Mesenchymal stem cell (in vitro differentiated cells and primary cell): ENCODE data around the gene NLRP1.

ENCODE experiments used
- DNase-seq: peaks from one replicate; pipeline ENCODE4 v3.0.0-alpha.2; 2013
- H2AFZ ChIP-seq: one replicate; pipeline ENCODE4 v1.6.1; 2013; ENCODE audit warnings: low read depth, mild to moderate bottlenecking, control low read depth, inconsistent platforms, low read length, moderate library complexity
- H2AK5ac ChIP-seq: 2 replicates; pipeline ENCODE4 v1.6.1; 2013; ENCODE audit warnings: low read length, moderate library complexity, mild to moderate bottlenecking, inconsistent platforms; ENCODE audit not compliant: severe bottlenecking
- H2BK120ac ChIP-seq: one replicate; pipeline ENCODE4 v1.6.1; 2013; ENCODE audit warnings: low read depth, mild to moderate bottlenecking, inconsistent platforms, low read length, moderate library complexity
- H2BK12ac ChIP-seq, 2 experiments: one replicate each; pipeline ENCODE4 v1.6.1; 2013; ENCODE audit warnings: inconsistent platforms in 2 of 2, low read length in 2 of 2, mild to moderate bottlenecking in 2 of 2, moderate library complexity in 2 of 2, control low read depth in 1 of 2
- H2BK15ac ChIP-seq: one replicate; pipeline ENCODE4 v1.6.1; 2013; ENCODE audit warnings: mild to moderate bottlenecking, low read depth, inconsistent platforms; ENCODE audit not compliant: poor library complexity, severe bottlenecking
- H2BK5ac ChIP-seq: 2 replicates; pipeline ENCODE4 v1.6.1; 2013; ENCODE audit warnings: low read depth, mild to moderate bottlenecking, low read length, control low read depth, inconsistent platforms; ENCODE audit not compliant: poor library complexity, severe bottlenecking
- H3K14ac ChIP-seq, 2 experiments: one replicate each; pipeline ENCODE4 v1.6.1; 2013; ENCODE audit warnings: inconsistent platforms in 2 of 2, low read length in 2 of 2, control low read depth in 1 of 2, mild to moderate bottlenecking in 1 of 2, moderate library complexity in 1 of 2
- H3K18ac ChIP-seq, 2 experiments: one replicate each; pipeline ENCODE4 v1.6.1; 2013; ENCODE audit warnings: inconsistent platforms in 2 of 2, low read length in 2 of 2, control low read depth in 1 of 2, low read depth in 1 of 2, mild to moderate bottlenecking in 1 of 2
- H3K23ac ChIP-seq, 2 experiments: one replicate each; pipeline ENCODE4 v1.6.1; 2013; ENCODE audit warnings: inconsistent platforms in 2 of 2, low read length in 2 of 2, mild to moderate bottlenecking in 2 of 2, moderate library complexity in 2 of 2, control low read depth in 1 of 2
- H3K27ac ChIP-seq: 2 replicates; pipeline ENCODE4 v1.5.1; 2013; ENCODE audit warnings: mild to moderate bottlenecking, moderate library complexity, low read length, control low read depth, inconsistent platforms; ENCODE audit not compliant: poor library complexity, severe bottlenecking
- H3K27me3 ChIP-seq, 2 experiments: 2 replicates each; pipeline versions ENCODE4 v1.6.1 to v1.7.0; 2013; ENCODE audit warnings: low read length in 2 of 2, mild to moderate bottlenecking in 2 of 2, moderate library complexity in 2 of 2, control low read depth in 1 of 2, inconsistent platforms in 1 of 2; ENCODE audit not compliant: control insufficient read depth in 1 of 2, insufficient read depth in 1 of 2
- H3K36me3 ChIP-seq, 2 experiments: 2 replicates each; pipeline versions ENCODE4 v1.6.1 to v1.7.0; 2013; ENCODE audit warnings: low read length in 2 of 2, control low read depth in 1 of 2, inconsistent platforms in 1 of 2, low read depth in 1 of 2, mild to moderate bottlenecking in 1 of 2; ENCODE audit not compliant: insufficient read depth in 2 of 2, control insufficient read depth in 1 of 2
- H3K4ac ChIP-seq, 2 experiments: one replicate each; pipeline ENCODE4 v1.6.1; 2013; ENCODE audit warnings: inconsistent platforms in 2 of 2, low read length in 2 of 2, mild to moderate bottlenecking in 2 of 2, moderate library complexity in 2 of 2, control low read depth in 1 of 2, low read depth in 1 of 2
- H3K4me1 ChIP-seq: 2 replicates; pipeline ENCODE4 v1.6.1; 2013; ENCODE audit warnings: low read depth, low read length, control low read depth; ENCODE audit not compliant: control insufficient read depth, insufficient read depth
- H3K4me2 ChIP-seq: 2 replicates; pipeline ENCODE4 v1.6.1; 2013; ENCODE audit warnings: low read length, mild to moderate bottlenecking, inconsistent platforms; ENCODE audit not compliant: poor library complexity, severe bottlenecking
- H3K4me3 ChIP-seq, 2 experiments: 2 replicates each; pipeline versions ENCODE4 v1.5.1 to v1.7.0; 2013; ENCODE audit warnings: low read length in 2 of 2, mild to moderate bottlenecking in 2 of 2, control low read depth in 1 of 2, low read depth in 1 of 2; ENCODE audit not compliant: insufficient read depth in 1 of 2
- H3K79me1 ChIP-seq: replicated peaks from 2 replicates; pipeline ENCODE4 v1.6.1; 2013; ENCODE audit warnings: mild to moderate bottlenecking, control low read depth, low read length, inconsistent platforms; ENCODE audit not compliant: poor library complexity, severe bottlenecking
- H3K9ac ChIP-seq: 2 replicates; pipeline ENCODE4 v1.7.0; 2013; ENCODE audit warnings: mild to moderate bottlenecking, low read length, moderate library complexity
- H3K9me3 ChIP-seq: 2 replicates; pipeline ENCODE4 v1.7.0; 2013; ENCODE audit warnings: mild to moderate bottlenecking, low read length; ENCODE audit not compliant: control insufficient read depth
- H4K8ac ChIP-seq: one replicate; pipeline ENCODE4 v1.6.1; 2013; ENCODE audit warnings: inconsistent platforms, mild to moderate bottlenecking, low read length, moderate library complexity
- H4K91ac ChIP-seq: one replicate; pipeline ENCODE4 v1.6.1; 2013; ENCODE audit warnings: mild to moderate bottlenecking, low read length, inconsistent platforms
- WGBS: methylation state at CpG from one replicate; pipeline ENCODE4 v1.1.7; 2013; ENCODE audit warnings: mixed read lengths; 5-methylcytosine and 5-hydroxymethylcytosine counted together

The NLRP1 gene

GRCh38 chr17:5530265-5531084 is 53.8 kb downstream of the NLRP1 start:
- no peak for DNase-seq
- Histone ChIP-seq H2BK5ac (no peak overlapping the region), H2AK5ac (peak overlapping the region; percentile 7), H2AFZ (no peak overlapping the region), H4K8ac (no peak overlapping the region), H2BK12ac (no peak overlapping the region), H3K9ac (no peak overlapping the region), H2BK15ac (no peak overlapping the region), H3K14ac (no peak overlapping the region), H3K9me3 (no peaks in the 10 kb centered on the region), H4K91ac (no peak overlapping the region), H3K18ac (no peak overlapping the region), H3K4me1 (peaks cover 30% of the 10 kb centered on the region), H2BK120ac (no peak overlapping the region), H3K27me3 (no peaks in the 10 kb centered on the region), H3K23ac (no peak overlapping the region), H3K79me1 (no peaks in the 10 kb centered on the region), H3K4me2 (no peak overlapping the region), H3K4me3 (no peak overlapping the region), H3K4ac (no peak overlapping the region), H3K36me3 (peaks cover 0 to 66% of the 10 kb centered on the region in 2 experiments), H3K27ac (no peak overlapping the region)
- WGBS: 91% methylated on average over 11 of the region's 12 CpGs

DNA sequence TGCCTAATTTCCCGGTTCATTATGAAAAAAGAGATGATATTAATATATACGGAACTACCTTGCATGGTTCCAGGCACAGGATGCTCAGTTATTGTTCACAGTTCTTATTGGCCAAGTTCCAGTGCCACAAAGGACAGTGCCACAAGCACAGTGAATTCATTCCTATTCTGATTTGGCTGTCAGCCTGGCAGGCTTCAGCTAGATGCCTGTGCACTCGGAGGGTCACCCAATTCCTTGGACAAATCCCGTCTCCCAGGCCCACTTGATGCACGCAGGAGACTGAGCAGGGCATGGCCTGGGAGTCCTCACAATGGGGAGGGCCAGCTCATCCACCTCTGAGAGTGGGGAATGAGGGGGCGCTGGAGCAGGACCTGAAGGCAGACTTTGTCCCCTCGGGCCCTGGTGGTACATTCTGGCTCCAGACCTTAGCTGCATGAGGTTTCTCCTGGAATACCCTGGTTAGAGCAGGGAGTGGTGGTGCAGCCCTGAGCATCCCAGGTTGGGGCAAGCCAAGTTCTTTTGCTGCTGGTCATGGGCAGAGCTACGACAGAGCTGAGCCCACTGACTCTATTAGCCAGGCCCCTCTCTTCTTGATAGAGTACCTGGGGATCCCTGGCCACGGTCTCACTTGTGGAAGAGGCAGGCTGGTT is 56.6 kb downstream of the NLRP1 start:
- Histone ChIP-seq H3K4me3 (no peak overlapping the region), H3K18ac (peak overlapping the region; percentile 64 to 91), H3K4me2 (no peak overlapping the region), H3K9me3 (no peaks in the 10 kb centered on the region), H2AFZ (no peak overlapping the region), H4K91ac (peak overlapping the region; percentile 79), H3K9ac (peak overlapping the region; percentile 70), H3K79me1 (no peaks in the 10 kb centered on the region), H2BK5ac (peak overlapping the region; percentile 85), H2BK15ac (peak overlapping the region; percentile 60), H3K27ac (peak overlapping the region; percentile 96), H3K36me3 (peaks cover 0 to 78% of the 10 kb centered on the region in 2 experiments), H2AK5ac (peak overlapping the region; percentile 55), H2BK12ac (peak overlapping the region; percentile 20 to 94), H3K23ac (no peak overlapping the region), H2BK120ac (peak overlapping the region; percentile 35), H3K4ac (peak overlapping the region in 1 of 2 experiments; percentile 14), H3K27me3 (no peaks in the 10 kb centered on the region), H3K4me1 (peaks cover 19% of the 10 kb centered on the region), H3K14ac (peak overlapping the region in 1 of 2 experiments; percentile 56), H4K8ac (peak overlapping the region; percentile 59)
- 98% methylated on average over 8 of the region's 9 CpGs for WGBS
- no peak for DNase-seq

DNA sequence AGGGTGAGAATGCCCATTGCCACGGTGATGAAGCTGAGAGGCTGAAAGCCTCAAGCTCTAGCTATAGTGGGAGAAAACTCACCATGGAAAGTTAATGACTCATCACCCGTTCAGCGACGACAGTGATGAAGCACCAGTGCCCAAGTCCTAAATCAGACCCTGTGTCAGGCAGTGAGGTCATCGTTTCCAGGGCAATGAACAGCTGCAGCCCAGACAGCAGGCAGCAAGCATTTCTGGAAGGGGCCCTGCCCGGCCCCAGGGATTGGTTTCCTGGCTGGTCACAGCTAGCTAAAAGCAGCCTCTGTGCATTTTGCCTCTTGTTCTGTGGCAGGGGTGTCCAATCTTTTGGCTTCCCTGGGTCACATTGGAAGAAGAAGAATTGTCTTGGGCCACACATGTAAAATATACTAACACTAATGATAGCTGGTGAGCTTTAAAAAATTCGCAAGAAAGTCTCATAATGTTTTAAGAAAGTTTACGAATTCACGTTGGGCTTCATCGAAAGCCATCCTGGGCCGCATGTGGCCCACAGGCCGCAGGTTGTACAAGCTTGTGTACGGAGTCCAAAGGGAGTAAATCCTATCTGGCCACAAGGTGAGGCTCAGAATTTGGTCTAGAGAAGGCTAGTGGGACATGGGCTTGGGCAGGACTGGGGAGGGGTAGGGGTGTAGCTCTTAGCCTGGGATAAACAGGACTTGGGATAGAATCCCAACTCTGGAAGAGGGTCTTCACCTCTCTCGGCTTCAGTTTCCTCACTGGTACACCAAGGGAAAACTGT is 57.3 kb downstream of the NLRP1 start:
- peak overlapping the region; percentile 87 for H4K8ac ChIP-seq
- peak overlapping the region; percentile 70 for H3K9ac ChIP-seq
- H3K18ac ChIP-seq: peak overlapping the region; percentile 81 to 91
- peak overlapping the region; percentile 96 for H3K27ac ChIP-seq
- H2AFZ ChIP-seq: no peak overlapping the region
- no peaks in the 10 kb centered on the region for H3K27me3 ChIP-seq
- peaks cover 0 to 75% of the 10 kb centered on the region in 2 experiments for H3K36me3 ChIP-seq
- H4K91ac ChIP-seq: peak overlapping the region; percentile 84
- no peak overlapping the region for H3K23ac ChIP-seq
- WGBS: 44% methylated on average over 14 of the region's 14 CpGs
- H3K9me3 ChIP-seq: no peaks in the 10 kb centered on the region
- peak; percentile 99 for DNase-seq
- H2BK15ac ChIP-seq: peak overlapping the region; percentile 39
- H2BK12ac ChIP-seq: peak overlapping the region; percentile 94 to 99
- peaks cover 18% of the 10 kb centered on the region for H3K4me1 ChIP-seq
- H3K14ac ChIP-seq: peak overlapping the region in 1 of 2 experiments; percentile 44
- no peak overlapping the region for H3K4me2 ChIP-seq
- H2AK5ac ChIP-seq: peak overlapping the region; percentile 55
- peak overlapping the region; percentile 85 for H2BK5ac ChIP-seq
- H2BK120ac ChIP-seq: peak overlapping the region; percentile 35
- H3K79me1 ChIP-seq: no peaks in the 10 kb centered on the region
- H3K4ac ChIP-seq: peak overlapping the region; percentile 93 to 96
- peak overlapping the region in 1 of 2 experiments; percentile 10 for H3K4me3 ChIP-seq
